Subcutaneous adipose tissue (tissue), 4 donors: ENCODE measurements around the gene KIF26B. TPM values are rescaled to one million over a fixed set of nuclear protein-coding genes. Genes with fewer than 3 reads are reported as not detected.

Experiments used
- total RNA-seq, 4 donors: library from RNA; depleted of rRNA; stranded (reverse); fragments of >200 nt; gene quantifications; one replicate each; pipeline ENCODE4 v1.1.0, GENCODE V29; 2016
- TF ChIP-seq, protein P1 (sequence below): fragments of 450-650 bp; IDR thresholded peaks from one replicate; pipeline ENCODE4 v1.5.1; 2016; ENCODE audit warnings: low read depth, mild to moderate bottlenecking, control low read depth, antibody characterized with exemption, moderate library complexity

Gene KIF26B
- total RNA-seq, 4 donors from 2014 or later, result under 0.01 to 0.16 (median under 0.01) TPM

- TF ChIP-seq, protein P1, sequence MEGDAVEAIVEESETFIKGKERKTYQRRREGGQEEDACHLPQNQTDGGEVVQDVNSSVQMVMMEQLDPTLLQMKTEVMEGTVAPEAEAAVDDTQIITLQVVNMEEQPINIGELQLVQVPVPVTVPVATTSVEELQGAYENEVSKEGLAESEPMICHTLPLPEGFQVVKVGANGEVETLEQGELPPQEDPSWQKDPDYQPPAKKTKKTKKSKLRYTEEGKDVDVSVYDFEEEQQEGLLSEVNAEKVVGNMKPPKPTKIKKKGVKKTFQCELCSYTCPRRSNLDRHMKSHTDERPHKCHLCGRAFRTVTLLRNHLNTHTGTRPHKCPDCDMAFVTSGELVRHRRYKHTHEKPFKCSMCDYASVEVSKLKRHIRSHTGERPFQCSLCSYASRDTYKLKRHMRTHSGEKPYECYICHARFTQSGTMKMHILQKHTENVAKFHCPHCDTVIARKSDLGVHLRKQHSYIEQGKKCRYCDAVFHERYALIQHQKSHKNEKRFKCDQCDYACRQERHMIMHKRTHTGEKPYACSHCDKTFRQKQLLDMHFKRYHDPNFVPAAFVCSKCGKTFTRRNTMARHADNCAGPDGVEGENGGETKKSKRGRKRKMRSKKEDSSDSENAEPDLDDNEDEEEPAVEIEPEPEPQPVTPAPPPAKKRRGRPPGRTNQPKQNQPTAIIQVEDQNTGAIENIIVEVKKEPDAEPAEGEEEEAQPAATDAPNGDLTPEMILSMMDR, result no peak
These were observed 111.3 kb downstream of the KIF26B start for GRCh38 chr1:245266105-245266504.

- TF ChIP-seq, protein P1, result no peak
These were observed 115.3 kb downstream of the KIF26B start for GRCh38 chr1:245270063-245270462.

- TF ChIP-seq, protein P1, result no peak
These were observed 116.2 kb downstream of the KIF26B start for GRCh38 chr1:245270972-245271371.

DNA sequence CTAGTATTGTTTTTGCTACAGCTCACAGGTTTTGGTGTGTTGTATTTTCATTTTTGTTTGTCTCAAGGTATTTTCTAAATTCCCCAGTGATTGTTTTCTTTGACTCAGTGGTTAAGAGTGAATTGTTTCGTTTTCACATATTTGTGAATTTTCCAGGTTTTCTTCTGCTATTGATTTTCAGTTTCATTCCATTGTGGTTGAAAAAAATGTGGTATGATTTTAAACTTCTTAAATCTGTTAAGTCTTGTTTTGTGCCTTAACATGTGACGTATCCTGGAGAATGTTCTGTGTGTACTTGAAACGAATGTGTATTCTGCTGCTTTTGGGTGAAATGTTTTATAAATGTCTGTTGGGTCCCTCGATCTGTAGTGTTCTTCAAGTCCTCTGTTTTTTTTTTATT lies 117.9 kb downstream of the KIF26B start:
- TF ChIP-seq, protein P1, result no peak

DNA sequence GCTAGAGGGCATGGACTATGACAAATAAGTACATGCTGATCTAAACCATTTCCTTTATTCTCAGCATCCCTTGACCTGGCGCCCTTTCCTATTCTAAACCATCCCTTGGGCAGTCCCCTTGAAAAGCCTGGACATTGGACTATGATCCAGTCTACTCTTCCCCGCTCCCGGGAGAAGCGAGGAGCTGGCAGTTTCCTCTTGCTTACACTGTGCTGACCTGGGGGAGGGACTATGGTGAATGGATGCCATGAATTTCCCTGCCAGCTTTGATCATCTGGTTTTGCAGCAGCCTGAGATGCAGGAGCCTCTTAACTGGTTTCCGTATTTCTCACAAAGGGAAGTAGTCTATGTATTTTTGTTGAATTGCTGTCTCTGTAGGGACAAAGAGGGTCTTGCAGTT lies 121.7 kb downstream of the KIF26B start:
- TF ChIP-seq, protein P1, result no peak

GRCh38 chr1:245277276-245277675 lies 122.5 kb downstream of the KIF26B start:
- TF ChIP-seq, protein P1, result no peak

DNA sequence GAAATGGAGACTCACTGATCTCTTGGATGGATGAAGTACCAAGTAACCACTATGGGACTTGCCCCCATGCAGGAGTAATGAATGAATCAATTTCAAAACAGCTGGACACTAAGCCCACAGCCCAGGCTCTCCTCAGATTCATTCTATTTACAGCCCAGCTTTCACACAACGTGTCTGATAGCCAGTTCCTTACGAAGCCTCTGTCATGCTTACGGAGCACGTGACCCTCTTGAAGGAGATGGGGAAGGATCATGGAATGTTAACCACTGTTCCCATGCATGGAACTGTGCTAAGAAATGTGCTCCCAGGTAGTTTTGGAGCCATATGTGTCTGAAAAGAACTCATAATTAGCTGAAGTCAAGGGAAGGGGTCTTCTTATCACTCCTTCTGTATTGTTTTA lies 124.1 kb downstream of the KIF26B start:
- TF ChIP-seq, protein P1, result no peak
